HCT116 (cell line): ENCODE measurements around the gene IGSF23. TPM values are rescaled to one million over a fixed set of nuclear protein-coding genes. Genes with fewer than 3 reads are reported as not detected.
A peak's percentile ranks its signal among the peaks of the same experiment; 100 is the strongest.

Experiments
- ATAC-seq: fragments of 200-7000 bp; cut with Tn5 transposase; 2 replicates; pipeline ENCODE4 v1.9.1; 2020; ENCODE audit warnings: mild to moderate bottlenecking, moderate library complexity
- BruUV-seq: library from RNA; stranded (reverse); fragments of 400-500 nt; replicated peaks from 2 replicates; lab custom pipeline; 2021; lab: Mats Ljungman, UMichigan
- CTCF ChIA-PET: fragments of 300-600 bp; sonication (Branson Sonifier 250); formaldehyde crosslinking; loops from one replicate; lab custom pipeline; 2021; ENCODE audit warnings: antibody characterized with exemption; lab: Charles Lee
- POLR2A ChIA-PET: fragments of 300-600, 350-600 bp; sonication (Branson Sonifier 250); formaldehyde crosslinking; loops from one replicate; lab custom pipeline; 2021; ENCODE audit warnings: antibody characterized with exemption; lab: Charles Lee
- RAD21 ChIA-PET, 2 experiments: fragments of 300-600 bp; sonication (Branson Sonifier 250); formaldehyde crosslinking; loops; one replicate each; lab custom pipeline; 2023; ENCODE audit warnings: low total read pairs in 2 of 2; ENCODE audit not compliant: uncharacterized antibody in 2 of 2, unreplicated experiment in 2 of 2, low non-redundant PET in 1 of 2; lab: Charles Lee
- DNase-seq: peaks from one replicate; pipeline ENCODE4 v3.0.0-alpha.2; 2010; ENCODE audit warnings: low read depth, low spot score
- H2AFZ ChIP-seq: fragments of 200-600 bp; shearing (Covaris generic), sonication (generic); 2 replicates; pipeline ENCODE4 v1.6.1; 2017; ENCODE audit warnings: low read depth, mixed run types, mixed read lengths, antibody characterized with exemption, low read length; ENCODE audit not compliant: poor library complexity, severe bottlenecking
- H3K27ac ChIP-seq: 2 replicates; pipeline ENCODE4 v1.5.1; 2012; ENCODE audit warnings: low read depth, low read length
- H3K27me3 ChIP-seq: fragments of 200-600 bp; sonication (generic); 2 replicates; pipeline ENCODE4 v1.6.1; 2016; ENCODE audit warnings: mixed run types, low read length, mixed read lengths; ENCODE audit not compliant: insufficient read depth
- H3K36me3 ChIP-seq, 2 experiments: fragments of 200-500 bp in 1 of 2; fragments of 200-600 bp in 1 of 2; sonication (Bioruptor generic) in 1 of 2; sonication (generic) in 1 of 2; 2 replicates each; pipeline versions ENCODE4 v1.5.1 to v1.6.1; 2014 to 2016; ENCODE audit warnings: low read length in 2 of 2, inconsistent platforms in 1 of 2, mixed read lengths in 1 of 2, mixed run types in 1 of 2; ENCODE audit not compliant: insufficient read depth in 2 of 2, control insufficient read depth in 1 of 2
- H3K4me1 ChIP-seq, 2 experiments: fragments of 200-600 bp in 1 of 2; sonication (generic) in 1 of 2; 2 replicates each; pipeline versions ENCODE4 v1.5.1 to v1.6.1; 2012 to 2017; ENCODE audit warnings: low read length in 2 of 2, inconsistent platforms in 1 of 2, mild to moderate bottlenecking in 1 of 2, mixed read lengths in 1 of 2, mixed run types in 1 of 2, moderate library complexity in 1 of 2; ENCODE audit not compliant: insufficient read depth in 2 of 2, control insufficient read depth in 1 of 2
- H3K4me2 ChIP-seq: fragments of 200-600 bp; sonication (generic); 2 replicates; pipeline ENCODE4 v1.6.1; 2017; ENCODE audit warnings: mixed run types, low read length, mixed read lengths
- H3K4me3 ChIP-seq, 2 experiments: fragments of 200-600 bp in 1 of 2; sonication (generic) in 1 of 2; replicated peaks in 1 of 2; 2 replicates each; pipeline ENCODE4 v1.5.1; 2011 to 2016; ENCODE audit warnings: low read length in 2 of 2, control low read depth in 1 of 2, low read depth in 1 of 2, mild to moderate bottlenecking in 1 of 2, mixed read lengths in 1 of 2, mixed run types in 1 of 2
- H3K79me2 ChIP-seq: fragments of 200-600 bp; sonication (generic); 2 replicates; pipeline ENCODE4 v1.6.1; 2017; ENCODE audit warnings: mild to moderate bottlenecking, mixed run types, low read length, moderate library complexity, mixed read lengths; ENCODE audit not compliant: insufficient read depth
- H3K9ac ChIP-seq: fragments of 200-600 bp; sonication (generic); 2 replicates; pipeline ENCODE4 v1.6.1; 2016; ENCODE audit warnings: low read length, mixed read lengths
- H3K9me2 ChIP-seq: fragments of 200-600 bp; sonication (generic), shearing (Covaris generic); 2 replicates; pipeline ENCODE4 v1.6.1; 2017; ENCODE audit warnings: mixed run types, mild to moderate bottlenecking, moderate library complexity; ENCODE audit not compliant: insufficient read depth
- H3K9me3 ChIP-seq, 2 experiments: fragments of 200-500 bp in 1 of 2; fragments of 200-600 bp in 1 of 2; sonication (Bioruptor generic) in 1 of 2; sonication (generic) in 1 of 2; 2 replicates each; pipeline ENCODE4 v1.6.1; 2014 to 2017; ENCODE audit warnings: low read length in 2 of 2, mixed read lengths in 2 of 2, inconsistent platforms in 1 of 2, low read depth in 1 of 2, mild to moderate bottlenecking in 1 of 2, mixed run types in 1 of 2, moderate library complexity in 1 of 2; ENCODE audit not compliant: control insufficient read depth in 1 of 2, insufficient read depth in 1 of 2
- H4K20me1 ChIP-seq: fragments of 200-600 bp; sonication (generic), shearing (Covaris generic); 2 replicates; pipeline ENCODE4 v1.6.1; 2017; ENCODE audit warnings: mixed run types, mild to moderate bottlenecking, moderate library complexity; ENCODE audit not compliant: insufficient read depth
- CBX3 ChIP-seq: IDR thresholded peaks from 2 replicates; pipeline ENCODE4 v1.6.1; 2012; ENCODE audit warnings: low read depth
- CEBPB ChIP-seq: IDR thresholded peaks from 2 replicates; pipeline ENCODE4 v1.6.1; 2012; ENCODE audit warnings: low read depth
- EGR1 ChIP-seq: IDR thresholded peaks from 2 replicates; pipeline ENCODE4 v1.6.1; 2012; ENCODE audit warnings: low read depth
- ELF1 ChIP-seq: IDR thresholded peaks from 2 replicates; pipeline ENCODE4 v1.6.1; 2012; ENCODE audit warnings: low read depth, borderline replicate concordance
- EZH2 ChIP-seq: fragments of 200-600 bp; sonication (generic); IDR thresholded peaks from 2 replicates; pipeline ENCODE4 v1.6.1; 2017; ENCODE audit warnings: antibody characterized with exemption, mixed run types
- EZH2phosphoT487 ChIP-seq: fragments of 200-600 bp; IDR thresholded peaks from 2 replicates; pipeline ENCODE4 v1.6.1; 2018; ENCODE audit warnings: antibody characterized with exemption, borderline replicate concordance
- FOSL1 ChIP-seq: IDR thresholded peaks from 2 replicates; pipeline ENCODE4 v1.6.1; 2012; ENCODE audit warnings: low read depth
- JUND ChIP-seq: IDR thresholded peaks from 2 replicates; pipeline ENCODE4 v1.6.1; 2012
- MAX ChIP-seq: IDR thresholded peaks from 2 replicates; pipeline ENCODE4 v1.6.1; 2012
- POLR2A ChIP-seq: IDR thresholded peaks from 2 replicates; pipeline ENCODE4 v1.7.0; 2011; ENCODE audit warnings: borderline replicate concordance; ENCODE audit not compliant: insufficient read depth, insufficient read length; ENCODE audit errors: extremely low read depth
- POLR2AphosphoS5 ChIP-seq: IDR thresholded peaks from 2 replicates; pipeline ENCODE4 v1.6.1; 2011; ENCODE audit warnings: mild to moderate bottlenecking, low read depth, low read length, moderate library complexity
- RAD21 ChIP-seq: IDR thresholded peaks from 2 replicates; pipeline ENCODE4 v1.6.1; 2012; ENCODE audit warnings: low read depth, mild to moderate bottlenecking
- REST ChIP-seq: IDR thresholded peaks from 2 replicates; pipeline ENCODE4 v1.6.1; 2012; ENCODE audit warnings: low read depth
- SIN3A ChIP-seq: IDR thresholded peaks from 2 replicates; pipeline ENCODE4 v1.6.1; 2012; ENCODE audit warnings: low read depth
- SP1 ChIP-seq: IDR thresholded peaks from 2 replicates; pipeline ENCODE4 v1.6.1; 2012; ENCODE audit warnings: low read depth
- SRF ChIP-seq: IDR thresholded peaks from 2 replicates; pipeline ENCODE4 v1.6.1; 2012; ENCODE audit warnings: low read depth
- TCF7L2 ChIP-seq: IDR thresholded peaks from 2 replicates; pipeline ENCODE4 v1.7.0; 2011; ENCODE audit warnings: borderline replicate concordance, inconsistent platforms; ENCODE audit not compliant: insufficient read depth, insufficient read length; ENCODE audit errors: extremely low read depth
- YY1 ChIP-seq: IDR thresholded peaks from 2 replicates; pipeline ENCODE4 v1.6.1; 2011; ENCODE audit warnings: low read length, low read depth, moderate library complexity, mild to moderate bottlenecking; ENCODE audit not compliant: insufficient replicate concordance; ENCODE audit errors: extremely low read depth
- ZBTB33 ChIP-seq: IDR thresholded peaks from 2 replicates; pipeline ENCODE4 v1.6.1; 2011; ENCODE audit warnings: mild to moderate bottlenecking, low read length, moderate library complexity; ENCODE audit not compliant: insufficient replicate concordance; ENCODE audit errors: extremely low read depth
- ZFX ChIP-seq: fragments of 450-650 bp; IDR thresholded peaks from 2 replicates; pipeline ENCODE4 v1.6.1; 2017
- ZNF274 ChIP-seq: fragments of 200-500 bp; sonication (Bioruptor generic); IDR thresholded peaks from 2 replicates; pipeline ENCODE4 v1.6.1; 2014; ENCODE audit warnings: mild to moderate bottlenecking, low read depth, low read length, inconsistent platforms
- intact Hi-C: fragments of 100-400 bp; cut with micrococcal nuclease; formaldehyde crosslinking; loops from 2 replicates; pipeline ENCODE4 v1.10.0; 2022
- total RNA-seq: library from RNA; stranded (reverse); gene quantifications from one replicate; pipeline ENCODE4 v1.2.1, GENCODE V29; 2021; ENCODE audit not compliant: unreplicated experiment

IGSF23 gene
- total RNA-seq, 1 experiment from 2014 or later, result not detected

GRCh38 chr19:44684892-44685863 is 71.8 kb downstream of the IGSF23 start:
- Histone ChIP-seq H3K79me2 (no peaks in the 10 kb centered on the region), H3K9me3 (no peaks in the 10 kb centered on the region), H2AFZ (peak overlapping the region; percentile 9), H3K9me2 (no peaks in the 10 kb centered on the region), H3K27ac (peak overlapping the region; percentile 69), H3K4me3 (peak overlapping the region; percentile 31 to 41), H3K9ac (peak overlapping the region; percentile 40), H3K27me3 (no peaks in the 10 kb centered on the region), H4K20me1 (no peaks in the 10 kb centered on the region), H3K36me3 (no peaks in the 10 kb centered on the region), H3K4me1 (peaks cover 44 to 77% of the 10 kb centered on the region in 2 experiments), H3K4me2 (peak overlapping the region; percentile 66)
- DNase-seq (peak; percentile 95), ATAC-seq (peak; percentile 67)
- ChIA-PET CTCF (interaction anchor here (1.0 to 1.8 kb wide), 4 partner anchors 9 to 114 kb away, joined by 3 to 8 read pairs (median 6); no protein-coding TSS in a partner anchor), POLR2A (interaction anchor here (0.5 to 1.0 kb wide), 3 partner anchors 8 to 86 kb away, joined by 3 to 4 read pairs (median 3); no protein-coding TSS in a partner anchor), RAD21 (interaction anchor here (0.7 to 0.9 kb wide), 3 partner anchors 32 to 108 kb away, joined by 6 to 7 read pairs (median 7); no protein-coding TSS in a partner anchor)
- intact Hi-C loops, result loop anchor here (10.0 kb wide), 1 partner anchor 160 kb away; the partner anchor contains the start of gene NECTIN2
- TSS peak; percentile 66 for BruUV-seq
- peak; percentile 25 for TF ChIP-seq POLR2A
- TF ChIP-seq POLR2AphosphoS5, result peak; percentile 39
- no peak for TF ChIP-seq SRF
- peak; percentile 99 for TF ChIP-seq TCF7L2
- TF ChIP-seq MAX, result peak; percentile 84
- peak; percentile 94 for TF ChIP-seq CBX3
- TF ChIP-seq CEBPB, result peak; percentile 84
- no peak for TF ChIP-seq YY1
- no peak for TF ChIP-seq ZBTB33
- peak; percentile 93 for TF ChIP-seq JUND
- peak; percentile 17; the same call in 1 of the 2 replicates for TF ChIP-seq RAD21
- peak; percentile 71 for TF ChIP-seq EGR1
- TF ChIP-seq ELF1, result no peak; the same call in 1 of the 2 replicates
- no peak; the same call in 1 of the 2 replicates for TF ChIP-seq SIN3A
- TF ChIP-seq REST, result no peak
- peak; percentile 89 for TF ChIP-seq FOSL1
- TF ChIP-seq EZH2phosphoT487, result no peak
- peak; percentile 91 for TF ChIP-seq SP1
- no peak for TF ChIP-seq EZH2
- no peak for TF ChIP-seq ZFX
- no peak for TF ChIP-seq ZNF274
